Activated T-helper 1 cell treated with anti-CD3 and anti-CD28 coated beads, Interleukin-2, amount 50 U/mL, for 16 hours (primary cell): ENCODE data around the gene AKIRIN2.
"Not testable (repeated sequence)": the region's sequence is repeated elsewhere in the genome, so short reads cannot be mapped to it uniquely, and the experiment has no call there.

Source experiments
- DNase-seq, 2 donors: peaks; one replicate each; pipeline ENCODE4 v3.0.0-alpha.2; 2020; ENCODE audit warnings: low read depth in 1 of 2, low spot score in 1 of 2

AKIRIN2 gene

DNA sequence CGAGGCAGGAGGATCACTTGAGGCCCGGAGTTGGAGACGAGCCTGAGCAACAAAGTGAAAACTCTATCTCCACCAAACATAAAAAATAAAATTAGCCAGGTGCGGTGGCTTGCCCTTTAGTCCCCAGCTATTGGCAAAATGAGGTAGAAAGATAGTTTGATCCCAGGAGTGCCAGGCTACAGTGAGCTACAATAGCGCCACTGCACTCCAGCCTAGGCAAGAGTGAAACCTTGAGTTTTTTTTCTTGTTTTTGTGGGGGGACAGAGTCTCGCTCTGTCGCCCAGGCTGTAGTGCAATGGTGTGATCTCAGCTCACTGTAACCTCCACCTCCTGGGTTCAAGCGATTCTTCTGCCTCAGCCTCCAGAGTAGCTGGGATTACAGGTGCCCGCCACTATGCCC is 14.1 kb downstream of the AKIRIN2 start:
- DNase-seq: not testable (repeated sequence)

DNA sequence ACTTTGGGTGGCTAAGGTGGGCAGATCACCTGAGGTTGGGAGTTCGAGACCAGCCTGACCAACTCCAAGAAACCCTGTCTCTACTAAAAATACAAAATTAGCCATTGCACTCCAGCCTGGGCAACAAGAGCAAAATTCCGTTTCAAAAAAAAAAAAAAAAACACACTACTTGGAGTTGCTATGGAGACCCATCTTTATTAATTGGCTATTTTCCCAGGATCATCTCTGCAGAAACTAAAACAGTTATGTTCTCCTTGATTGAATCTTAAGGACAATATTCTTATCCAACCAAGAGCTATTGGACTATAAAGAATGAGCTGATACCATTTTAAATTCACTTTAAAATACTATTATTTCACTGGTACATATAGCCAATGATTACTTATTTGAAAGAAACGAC is 14.7 kb downstream of the AKIRIN2 start:
- no peak for DNase-seq

DNA sequence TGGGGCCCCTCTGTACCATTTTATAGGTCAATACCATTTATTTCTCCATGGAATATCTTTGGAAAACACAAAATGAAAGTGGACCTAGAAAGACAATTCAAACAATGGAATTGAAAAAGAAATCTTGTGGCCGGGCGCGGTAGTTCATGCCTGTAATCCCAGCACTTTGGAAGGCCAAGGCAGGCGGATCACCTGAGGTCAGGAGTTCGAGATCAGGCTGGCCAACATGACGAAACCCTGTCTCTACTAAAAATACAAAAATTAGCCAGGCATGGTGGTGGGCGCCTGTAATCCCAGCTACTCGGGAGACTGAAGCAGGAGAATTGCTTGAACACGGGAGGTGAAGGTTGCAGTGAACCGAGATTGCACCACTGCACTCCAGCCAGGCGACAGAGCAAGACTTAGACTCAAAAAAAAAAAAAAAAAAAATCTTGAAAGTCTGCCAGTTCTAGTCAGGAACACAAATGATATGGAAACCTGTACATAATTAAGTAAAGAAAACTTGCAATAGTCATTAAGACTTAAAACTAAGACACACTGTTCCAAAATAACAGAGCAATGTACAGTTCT is 15.3 kb downstream of the AKIRIN2 start:
- DNase-seq: not testable (repeated sequence)

DNA sequence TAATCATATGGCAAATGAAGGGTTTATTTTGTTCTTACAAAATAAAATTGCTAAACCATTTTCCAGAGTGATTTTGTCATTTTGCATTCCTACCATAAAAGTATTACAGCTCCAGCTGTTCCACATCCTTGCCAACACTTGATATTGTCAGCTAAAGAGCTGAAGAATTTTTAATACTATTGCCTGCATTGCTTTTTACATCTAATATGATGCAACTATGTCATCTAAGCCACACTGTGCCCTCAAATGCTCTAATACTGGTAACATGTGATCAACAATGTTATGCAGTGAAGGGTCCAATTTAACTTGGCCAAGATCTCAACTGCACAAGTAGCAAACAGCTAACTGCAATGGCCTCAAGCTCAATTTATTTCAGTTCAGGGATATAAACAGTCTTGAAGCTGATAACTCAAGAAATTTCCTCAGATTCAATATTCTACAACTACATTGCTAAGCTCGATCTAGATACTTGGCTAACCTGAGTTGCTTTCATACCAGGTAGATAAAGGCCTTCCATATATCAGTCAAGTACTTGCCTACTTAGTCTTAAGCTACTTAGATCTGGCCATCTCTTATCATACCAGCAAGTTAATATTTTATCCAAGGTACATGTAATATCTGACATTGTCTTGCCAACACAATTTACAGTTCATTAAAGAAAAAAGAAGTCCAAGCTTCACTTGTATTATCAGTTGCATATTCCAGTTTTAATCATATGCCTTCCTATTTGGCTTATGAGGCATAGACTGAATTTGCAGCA is 17.0 kb downstream of the AKIRIN2 start:
- no peak for DNase-seq

DNA sequence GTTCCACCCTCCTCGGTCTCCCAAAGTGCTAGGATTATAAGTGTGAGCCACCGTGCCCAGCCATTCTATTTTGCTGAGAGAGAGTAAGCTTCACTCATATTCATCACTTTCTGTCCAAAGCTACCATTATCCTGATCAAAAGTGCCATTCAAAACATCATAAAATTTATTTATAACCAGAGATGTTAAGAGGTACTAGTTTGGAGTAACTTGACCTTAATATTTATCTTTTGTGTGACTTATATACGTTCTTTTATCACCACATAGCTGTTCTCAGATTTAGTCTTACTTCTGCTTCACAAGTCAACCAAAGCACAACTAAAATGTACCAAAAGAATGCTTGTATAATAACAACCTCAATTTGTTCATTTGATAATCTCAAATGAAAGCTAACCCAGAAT is 18.1 kb downstream of the AKIRIN2 start:
- no peak for DNase-seq

DNA sequence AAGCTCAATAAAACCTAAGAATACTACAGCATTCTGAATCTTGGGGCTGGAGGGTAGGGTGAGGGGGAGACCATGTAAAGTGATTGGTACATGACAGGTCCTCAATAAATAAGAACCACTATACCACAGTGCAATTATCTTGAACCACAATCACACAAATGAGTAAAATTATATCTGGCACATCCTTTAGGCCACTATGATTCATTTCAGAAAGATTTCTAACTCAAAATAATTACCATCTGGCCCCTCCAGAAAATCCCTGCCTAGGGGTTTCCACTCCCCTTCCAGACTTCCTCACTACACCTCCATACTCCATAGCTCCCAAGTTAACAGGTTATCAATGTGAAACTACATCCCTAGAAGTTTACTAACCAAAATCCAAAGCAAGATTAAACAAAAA is 19.7 kb downstream of the AKIRIN2 start:
- DNase-seq: no peak

DNA sequence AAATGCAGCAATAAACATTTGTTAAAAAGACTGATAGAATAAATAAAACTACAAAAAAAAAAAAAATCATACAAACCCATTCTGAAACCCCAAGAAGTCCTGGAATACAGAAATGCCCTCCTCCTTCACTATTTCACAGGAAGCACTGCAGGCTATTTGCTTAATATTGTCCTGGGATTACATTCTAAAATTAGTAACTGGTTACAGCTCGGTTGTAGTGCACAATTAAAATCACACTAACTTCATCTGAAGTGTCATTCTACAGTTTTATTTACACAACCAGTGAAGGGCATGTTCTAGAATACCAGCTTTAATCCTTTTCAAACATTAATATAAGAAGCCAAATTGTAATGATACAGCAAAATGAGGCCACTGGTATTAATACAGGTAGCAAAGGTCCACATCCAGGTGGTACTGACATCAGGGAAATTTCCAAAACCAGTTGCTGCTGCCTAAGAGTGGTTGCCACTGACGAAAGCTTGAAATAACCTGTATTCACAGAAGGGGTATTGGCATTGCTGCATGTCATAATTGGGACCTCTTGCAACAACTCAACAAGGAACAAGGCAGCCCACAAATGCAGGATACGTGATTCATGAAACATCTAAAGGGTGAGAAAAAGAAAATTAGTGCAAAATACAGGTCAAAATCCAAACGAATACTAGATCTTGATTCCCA is 26.9 kb downstream of the AKIRIN2 start:
- no peak for DNase-seq

DNA sequence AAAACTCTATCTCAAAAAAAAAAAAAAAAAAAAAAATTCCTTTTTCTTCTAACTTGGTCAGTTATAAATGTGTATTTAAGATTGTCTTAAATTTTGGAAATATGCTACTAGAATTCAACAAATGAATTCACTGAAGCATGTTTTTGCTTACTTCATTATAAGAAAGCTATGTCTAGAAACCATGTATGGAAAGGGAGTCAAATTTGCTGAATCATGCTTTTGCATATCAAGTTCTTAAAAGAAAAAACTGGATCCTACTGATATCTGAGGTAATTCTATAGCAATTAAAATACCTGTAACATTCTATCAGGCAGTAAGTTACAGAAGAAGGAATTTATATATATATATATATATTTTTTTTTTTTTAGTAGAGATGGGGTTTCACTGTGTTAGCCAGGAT is 27.7 kb downstream of the AKIRIN2 start:
- no peak for DNase-seq

DNA sequence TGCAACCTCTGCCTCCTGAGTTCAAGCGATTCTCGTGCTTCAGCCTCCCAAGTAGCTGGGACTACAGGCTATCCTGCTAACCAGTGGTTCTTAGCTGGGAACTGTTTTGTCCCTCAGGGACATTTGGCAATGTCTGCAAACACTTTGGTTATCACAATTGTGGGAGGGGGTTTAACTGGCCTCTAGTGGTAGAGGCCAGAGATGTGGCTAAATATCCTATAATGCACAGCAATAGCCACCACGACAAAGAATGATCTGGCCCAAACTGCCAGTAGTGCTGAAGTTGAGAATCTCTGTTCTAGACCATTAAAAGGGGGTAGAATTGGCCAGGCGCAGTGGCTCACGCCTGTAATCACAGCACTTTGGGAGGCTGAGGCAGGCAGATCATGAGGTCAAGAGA is 28.8 kb downstream of the AKIRIN2 start:
- no peak for DNase-seq

DNA sequence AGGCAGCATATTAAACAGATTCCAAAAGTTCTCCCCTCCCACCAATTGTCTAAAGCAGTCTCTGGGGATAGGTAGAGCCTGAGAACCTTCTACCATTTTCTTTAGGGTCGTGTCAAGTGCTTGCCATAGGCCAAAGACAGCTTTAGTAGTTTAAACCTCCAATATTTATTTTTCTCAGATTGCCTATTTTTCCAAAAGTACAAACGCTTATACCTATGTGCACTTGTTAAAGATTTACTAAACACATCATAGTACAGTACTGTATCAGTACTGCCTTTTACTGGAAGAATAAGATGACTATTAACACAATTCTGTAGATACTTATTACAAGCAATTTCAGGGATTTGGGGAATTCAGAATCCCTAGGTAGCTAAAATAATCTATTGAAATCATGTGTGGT is 29.4 kb downstream of the AKIRIN2 start:
- no peak for DNase-seq

DNA sequence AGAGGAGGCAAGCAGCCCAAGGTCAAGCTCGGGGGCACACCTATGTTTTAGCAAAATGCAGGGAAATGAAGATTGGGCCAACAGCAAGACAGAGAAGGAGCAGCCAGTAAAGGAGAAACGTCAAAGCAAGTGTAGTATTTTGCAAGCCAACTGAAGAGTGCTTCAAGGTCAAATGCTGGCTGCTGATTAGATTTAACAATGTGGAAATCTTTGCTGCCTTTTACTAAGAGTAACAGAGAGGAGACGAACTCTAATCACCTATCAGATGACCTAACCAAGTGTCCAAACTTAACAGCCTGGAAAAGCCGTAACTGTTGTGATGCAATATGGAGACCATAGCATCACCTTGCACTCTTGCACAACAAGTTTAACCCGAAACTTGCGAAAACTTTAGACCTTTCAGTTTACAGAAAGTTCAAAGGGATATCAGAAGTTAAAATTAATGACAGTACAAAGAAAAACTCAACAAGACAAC is 30.4 kb downstream of the AKIRIN2 start:
- DNase-seq: no peak

DNA sequence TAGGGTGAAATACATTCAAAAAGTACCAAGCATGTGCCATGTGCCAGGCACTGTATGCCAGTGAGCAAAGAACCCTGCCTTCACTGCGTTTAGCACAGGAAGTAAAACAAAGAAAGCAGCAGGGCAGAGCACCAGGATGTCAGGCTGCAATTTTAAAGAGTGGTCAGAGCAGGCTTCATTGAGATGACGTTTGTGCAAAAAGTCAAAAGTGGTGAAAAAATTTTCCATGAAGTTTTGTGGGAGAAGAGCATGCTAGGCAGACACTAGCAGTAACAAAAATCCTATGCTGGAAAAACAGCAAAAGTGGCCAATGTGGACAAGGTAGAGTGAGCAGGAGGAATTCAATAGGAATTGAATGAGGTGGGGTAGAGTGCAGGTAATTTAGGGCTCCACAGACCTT is 31.3 kb downstream of the AKIRIN2 start:
- no peak for DNase-seq

DNA sequence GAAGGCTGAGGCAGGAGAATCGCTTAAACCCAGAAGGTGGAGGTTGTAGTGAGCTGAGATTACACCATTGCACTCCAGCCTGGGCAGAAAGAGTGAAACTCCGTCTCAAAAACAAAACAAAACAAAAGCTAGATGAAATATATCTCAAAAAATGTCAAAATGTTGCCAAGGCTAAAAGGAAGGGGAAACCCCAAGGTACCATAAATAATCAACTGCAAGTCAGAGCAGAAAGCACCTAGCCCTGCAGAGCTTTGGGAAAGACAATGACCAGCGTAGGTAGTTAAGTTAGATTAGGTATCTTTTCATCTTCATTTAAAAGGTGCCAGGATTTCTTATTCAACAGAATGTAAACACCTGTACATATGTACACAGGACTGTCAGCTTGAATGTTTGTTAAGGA is 33.0 kb downstream of the AKIRIN2 start:
- no peak for DNase-seq

DNA sequence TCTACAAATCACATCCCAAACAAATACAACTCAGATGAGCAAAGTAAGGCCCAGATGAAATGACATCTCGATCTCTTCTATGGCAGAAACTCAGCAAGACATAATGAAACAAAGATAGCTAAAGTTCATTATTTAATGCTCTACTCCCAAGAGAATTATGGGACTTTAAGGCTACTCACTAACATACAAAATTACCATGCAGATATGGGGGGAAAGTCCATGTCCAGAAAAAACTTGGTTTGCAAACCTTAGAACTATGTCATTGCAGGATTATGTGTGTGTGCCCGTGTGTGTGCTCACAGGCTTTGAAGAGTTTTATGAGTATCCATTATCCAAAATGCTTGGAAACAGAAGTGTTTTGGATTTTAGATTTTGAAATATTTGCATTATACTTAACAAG is 34.0 kb downstream of the AKIRIN2 start:
- DNase-seq: no peak

DNA sequence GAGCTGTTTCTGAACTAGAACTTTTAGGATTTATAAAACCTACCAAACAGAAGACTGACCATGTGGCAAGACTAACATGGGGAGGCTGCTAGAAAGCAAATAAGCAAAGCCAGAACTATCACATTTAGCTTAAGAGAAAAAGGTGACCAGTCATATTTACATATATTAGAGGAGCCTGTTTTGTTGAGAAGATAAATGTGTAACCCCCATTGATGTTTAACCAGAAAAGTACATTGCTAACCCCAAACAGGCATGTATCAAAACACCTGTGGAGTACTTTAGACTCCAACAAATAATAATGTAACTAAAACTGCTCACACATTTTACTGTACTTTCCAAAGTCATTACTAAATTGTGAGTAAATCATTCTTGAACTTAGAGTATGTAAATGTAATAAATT is 35.0 kb downstream of the AKIRIN2 start:
- no peak for DNase-seq

DNA sequence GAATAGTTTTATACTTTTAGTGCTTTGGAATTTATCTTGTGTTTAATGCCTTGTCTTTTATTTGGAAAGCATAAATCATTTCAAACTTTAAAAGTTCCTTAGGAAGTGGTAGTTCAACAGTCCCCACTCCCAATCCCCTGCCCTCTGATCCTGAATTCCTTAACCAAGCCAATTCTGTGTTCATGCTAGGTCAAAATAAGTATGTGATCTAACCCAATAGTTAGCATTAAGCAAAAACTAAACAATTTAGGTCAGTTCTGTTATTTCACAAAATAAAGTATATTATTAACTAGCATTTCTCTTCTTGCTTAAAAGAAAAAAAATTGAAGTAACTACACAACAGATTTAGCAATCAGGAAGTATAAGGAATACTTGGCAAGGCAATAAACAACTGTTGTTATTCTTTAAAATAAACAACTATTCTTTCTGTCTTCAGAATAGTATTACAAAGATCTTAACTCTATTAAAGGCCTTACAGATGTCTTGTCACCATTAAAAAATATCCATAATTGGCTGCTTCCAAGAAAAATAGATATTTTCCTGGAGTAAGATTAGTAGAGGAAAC is 37.0 kb downstream of the AKIRIN2 start:
- no peak for DNase-seq

DNA sequence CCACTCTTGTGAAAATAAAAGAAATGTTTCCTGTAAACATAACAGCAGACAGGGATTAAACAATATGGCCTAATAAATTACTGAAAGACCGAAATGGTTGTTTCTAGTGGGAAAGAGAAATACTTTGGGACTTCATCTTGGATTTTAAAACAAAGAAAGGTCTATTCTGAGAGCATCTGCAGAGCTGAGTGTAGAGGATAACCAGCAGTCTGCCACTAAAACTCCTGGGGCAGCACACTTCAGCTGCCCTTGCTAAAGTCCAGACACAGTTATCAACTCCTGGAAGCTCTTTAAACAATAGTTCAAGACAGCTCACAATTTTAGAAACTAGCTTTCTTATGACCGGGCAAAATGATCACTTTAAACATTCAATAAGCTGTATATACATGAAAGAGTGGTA is 38.6 kb downstream of the AKIRIN2 start:
- DNase-seq: no peak

DNA sequence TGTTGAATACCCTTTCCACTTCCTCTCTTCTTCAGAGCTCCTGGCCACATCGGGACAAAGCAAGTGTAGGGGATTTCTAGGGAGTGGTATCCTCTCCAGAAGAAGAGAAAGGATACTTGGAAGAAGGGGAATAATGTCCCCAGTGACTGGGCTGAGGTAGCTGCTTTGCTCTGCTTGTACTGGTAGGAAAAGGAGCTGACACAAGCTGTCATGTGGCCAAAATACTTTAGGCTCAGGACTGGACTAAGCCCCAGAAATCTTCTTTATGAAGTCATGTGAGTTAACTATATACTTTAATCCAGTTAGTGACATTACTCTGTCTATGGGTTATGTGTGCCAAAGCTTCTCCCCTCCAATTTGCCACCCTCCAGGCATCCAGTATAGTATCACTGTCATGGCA is 40.5 kb downstream of the AKIRIN2 start:
- DNase-seq: no peak

DNA sequence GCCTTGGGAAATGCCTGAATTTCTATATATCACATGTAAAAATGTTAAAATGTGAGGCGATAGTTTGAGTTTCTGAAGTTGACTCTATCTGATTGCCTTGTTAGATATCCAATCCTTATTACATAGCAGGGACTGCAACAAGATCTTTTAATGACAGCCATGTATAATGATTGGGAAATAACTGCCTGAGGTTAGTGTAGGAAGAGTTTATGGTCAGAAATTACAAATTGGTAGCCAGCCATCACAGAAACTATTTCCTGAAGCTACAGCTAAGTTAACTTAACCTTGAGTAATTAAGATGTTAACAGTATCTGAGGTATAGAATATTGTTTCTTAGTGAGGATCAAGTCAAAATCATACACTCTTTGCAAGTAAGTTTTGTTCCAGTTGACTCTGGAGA is 41.0 kb downstream of the AKIRIN2 start:
- DNase-seq: no peak

DNA sequence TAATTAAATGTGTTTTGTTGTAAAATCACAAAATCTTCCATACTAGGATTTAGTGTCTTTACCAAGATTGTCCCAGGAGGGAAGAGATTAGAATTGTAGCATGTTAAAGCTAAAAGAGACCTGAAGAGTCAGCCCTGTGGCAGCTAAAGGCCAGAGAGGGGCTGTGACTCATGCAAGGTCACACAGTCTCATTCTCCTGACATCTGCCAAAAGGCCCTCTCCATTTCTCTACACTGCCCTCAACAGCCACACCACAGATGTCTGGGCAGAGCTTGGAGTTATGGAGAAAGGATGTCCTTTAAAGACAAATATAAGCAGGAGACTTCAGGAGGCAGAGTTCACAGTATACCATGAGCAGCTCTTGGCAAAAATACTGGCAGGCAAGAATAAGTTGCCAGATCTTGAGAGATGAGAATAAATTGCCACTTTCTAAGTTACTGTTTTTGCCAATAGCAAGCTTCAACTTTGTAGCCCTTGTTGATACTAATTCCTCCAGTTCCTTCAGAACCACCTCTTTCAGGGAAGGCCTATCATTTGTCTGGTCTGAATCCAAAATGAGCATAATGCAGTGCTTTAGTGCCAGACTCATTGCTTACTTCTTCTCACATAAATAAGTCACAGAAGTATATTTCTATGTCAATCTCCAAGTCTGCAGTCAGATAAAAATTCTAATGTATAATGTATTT is 41.7 kb downstream of the AKIRIN2 start:
- DNase-seq: no peak

DNA sequence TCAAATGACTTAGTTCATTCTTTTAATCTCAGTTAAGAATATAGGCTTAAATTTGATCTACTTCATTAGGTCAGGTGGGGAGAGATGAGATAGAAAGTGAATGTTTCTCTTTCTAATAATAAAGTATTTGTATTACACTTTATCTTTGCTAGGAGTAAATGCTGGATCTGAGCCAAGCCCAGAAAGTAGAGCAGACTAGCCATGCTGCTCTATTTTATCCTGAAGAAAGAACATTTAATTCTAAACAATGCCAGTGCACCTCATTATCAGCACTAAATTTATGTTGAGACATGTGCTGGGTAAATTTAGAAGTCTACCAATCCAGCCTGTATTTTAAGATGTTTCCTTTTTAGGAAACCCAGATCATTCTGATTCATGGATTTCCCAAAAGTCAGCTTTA is 43.5 kb downstream of the AKIRIN2 start:
- DNase-seq: no peak

DNA sequence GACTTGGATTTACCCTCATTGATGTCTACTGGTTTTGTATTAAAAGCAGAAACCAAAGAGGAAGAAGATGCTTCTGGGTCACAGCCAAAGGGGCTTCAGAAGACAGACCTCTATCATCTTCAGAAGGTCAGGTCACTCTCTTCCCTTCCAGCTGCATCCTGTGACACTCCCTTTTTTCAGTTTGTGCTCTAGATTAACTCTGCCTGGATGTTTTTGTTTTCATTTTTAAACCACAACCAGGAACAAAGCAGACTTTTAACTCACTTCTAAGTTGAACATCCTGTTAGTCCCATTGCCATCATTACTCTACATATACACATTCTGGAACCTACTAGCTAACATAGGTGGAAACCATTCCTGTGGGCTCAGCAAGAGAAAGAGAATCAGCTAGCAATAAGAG is 45.2 kb downstream of the AKIRIN2 start:
- no peak for DNase-seq
